Neuronal stem cell (in vitro differentiated cells): Measurements from ENCODE around the gene STAG1.

Source experiments
- DNase-seq: peaks from one replicate; pipeline ENCODE4 v3.0.0-alpha.2; 2013; ENCODE audit warnings: low spot score
- H2AFZ ChIP-seq: one replicate; pipeline ENCODE4 v1.6.1; 2013; ENCODE audit warnings: mild to moderate bottlenecking, low read length, inconsistent platforms
- H2AK5ac ChIP-seq: 2 replicates; pipeline ENCODE4 v1.6.1; 2013; ENCODE audit warnings: low read depth, mild to moderate bottlenecking, inconsistent platforms, low read length, moderate library complexity, mixed read lengths
- H2BK120ac ChIP-seq: 2 replicates; pipeline ENCODE4 v1.6.1; 2013; ENCODE audit warnings: low read depth, mild to moderate bottlenecking, inconsistent platforms, low read length, moderate library complexity, mixed read lengths
- H2BK12ac ChIP-seq: one replicate; pipeline ENCODE4 v1.6.1; 2013; ENCODE audit warnings: low read length, inconsistent platforms
- H2BK15ac ChIP-seq: 2 replicates; pipeline ENCODE4 v1.6.1; 2013; ENCODE audit warnings: mild to moderate bottlenecking, low read length, inconsistent platforms, mixed read lengths
- H2BK5ac ChIP-seq: one replicate; pipeline ENCODE4 v1.6.1; 2013; ENCODE audit warnings: inconsistent platforms, mild to moderate bottlenecking, low read length, moderate library complexity
- H3K14ac ChIP-seq: one replicate; pipeline ENCODE4 v1.6.1; 2013; ENCODE audit warnings: low read length, inconsistent platforms
- H3K18ac ChIP-seq: 2 replicates; pipeline ENCODE4 v1.6.1; 2013; ENCODE audit warnings: low read length, inconsistent platforms
- H3K23ac ChIP-seq: 2 replicates; pipeline ENCODE4 v1.6.1; 2013; ENCODE audit warnings: low read depth, mild to moderate bottlenecking, mixed read lengths, low read length, inconsistent platforms; ENCODE audit not compliant: poor library complexity
- H3K27ac ChIP-seq: replicated peaks from 3 replicates; pipeline ENCODE4 v1.5.1; 2013; ENCODE audit warnings: low read length, inconsistent platforms
- H3K27me3 ChIP-seq, 3 experiments: 2 replicates each; pipeline ENCODE4 v1.6.1; 2013; ENCODE audit warnings: low read length in 3 of 3, mild to moderate bottlenecking in 2 of 3, inconsistent platforms in 1 of 3, low read depth in 1 of 3, mixed read lengths in 1 of 3, moderate library complexity in 1 of 3; ENCODE audit not compliant: control insufficient read depth in 3 of 3, insufficient read depth in 3 of 3
- H3K36me3 ChIP-seq, 2 donors: replicated peaks in 1 of 2; 2 replicates each; pipeline ENCODE4 v1.6.1; 2013; ENCODE audit warnings: low read length in 2 of 2; ENCODE audit not compliant: control insufficient read depth in 2 of 2, insufficient read depth in 2 of 2
- H3K4ac ChIP-seq: 2 replicates; pipeline ENCODE4 v1.6.1; 2013; ENCODE audit warnings: inconsistent platforms, mild to moderate bottlenecking, low read length, moderate library complexity
- H3K4me1 ChIP-seq, 2 donors: 1 replicate in 1 of 2; 2 replicates in 1 of 2; pipeline ENCODE4 v1.6.1; 2013; ENCODE audit warnings: low read length in 2 of 2, low read depth in 1 of 2; ENCODE audit not compliant: control insufficient read depth in 2 of 2, insufficient read depth in 1 of 2
- H3K4me2 ChIP-seq: one replicate; pipeline ENCODE4 v1.6.1; 2013; ENCODE audit warnings: mild to moderate bottlenecking, low read length, inconsistent platforms; ENCODE audit not compliant: insufficient read depth, poor library complexity, severe bottlenecking
- H3K4me3 ChIP-seq, 2 donors: 2 replicates each; pipeline ENCODE4 v1.5.1; 2013; ENCODE audit warnings: low read length in 2 of 2, mild to moderate bottlenecking in 2 of 2, inconsistent platforms in 1 of 2, moderate library complexity in 1 of 2
- H3K79me1 ChIP-seq: one replicate; pipeline ENCODE4 v1.6.1; 2013; ENCODE audit warnings: low read depth, mild to moderate bottlenecking, inconsistent platforms, low read length, moderate library complexity
- H3K9ac ChIP-seq: one replicate; pipeline ENCODE4 v1.6.1; 2013; ENCODE audit warnings: mild to moderate bottlenecking, low read depth, low read length, inconsistent platforms; ENCODE audit not compliant: poor library complexity
- H3K9me3 ChIP-seq, 2 donors: replicated peaks in 1 of 2; 2 replicates each; pipeline versions ENCODE3 to v1.6.1; 2013; ENCODE audit warnings: low read length in 2 of 2, mild to moderate bottlenecking in 2 of 2, inconsistent platforms in 1 of 2, low read depth in 1 of 2, mixed read lengths in 1 of 2, moderate library complexity in 1 of 2; ENCODE audit not compliant: control insufficient read depth in 2 of 2, insufficient read depth in 1 of 2
- H4K8ac ChIP-seq: one replicate; pipeline ENCODE4 v1.6.1; 2013; ENCODE audit warnings: low read depth, mild to moderate bottlenecking, inconsistent platforms, low read length, moderate library complexity
- H4K91ac ChIP-seq: one replicate; pipeline ENCODE4 v1.6.1; 2013; ENCODE audit warnings: low read length, low read depth, mild to moderate bottlenecking, inconsistent platforms; ENCODE audit not compliant: poor library complexity
- WGBS, 2 donors: extraction: QIAGEN DNeasy Blood & Tissue Kit; methylation state at CpG; one replicate each; pipeline ENCODE4 v1.1.7; 2013; ENCODE audit warnings: missing lambda C conversion rate in 2 of 2, mixed read lengths in 1 of 2; ENCODE audit not compliant: insufficient read length in 2 of 2, insufficient replicate concordance in 1 of 2; ENCODE audit errors: extremely low coverage in 2 of 2; 5-methylcytosine and 5-hydroxymethylcytosine counted together

The STAG1 gene

GRCh38 chr3:136329593-136329992 is 422.6 kb downstream of the STAG1 start:
- Histone ChIP-seq H2BK15ac (no peak overlapping the region), H3K4me3 (peak overlapping the region in 1 of 2 donors; percentile 26), H3K79me1 (no peaks in the 10 kb centered on the region), H3K27me3 (no peaks in the 10 kb centered on the region), H4K8ac (no peak overlapping the region), H2AFZ (no peak overlapping the region), H3K4ac (no peak overlapping the region), H3K18ac (no peak overlapping the region), H2BK5ac (no peak overlapping the region), H3K4me1 (no peaks in the 10 kb centered on the region), H2AK5ac (no peak overlapping the region), H3K14ac (no peak overlapping the region), H3K9me3 (no peaks in the 10 kb centered on the region), H4K91ac (no peak overlapping the region), H3K23ac (no peak overlapping the region), H2BK12ac (no peak overlapping the region), H3K36me3 (peaks cover 30 to 76% of the 10 kb centered on the region in 2 donors), H3K4me2 (no peak overlapping the region), H3K9ac (no peak overlapping the region), H2BK120ac (no peak overlapping the region), H3K27ac (no peak overlapping the region)
- WGBS, 2 donors, result no CpG with 5 or more reads among the region's 5 CpGs
- no peak for DNase-seq

GRCh38 chr3:136327671-136328070 is 424.5 kb downstream of the STAG1 start:
- peaks cover 23 to 57% of the 10 kb centered on the region in 2 donors for H3K36me3 ChIP-seq
- H2BK120ac ChIP-seq, result no peak overlapping the region
- no peak overlapping the region for H4K91ac ChIP-seq
- H3K4ac ChIP-seq, result no peak overlapping the region
- no peak overlapping the region for H3K27ac ChIP-seq
- no CpG with 5 or more reads among the region's 5 CpGs for WGBS, 2 donors
- H3K4me1 ChIP-seq, result no peaks in the 10 kb centered on the region
- no peak overlapping the region for H2BK12ac ChIP-seq
- no peak overlapping the region for H2AK5ac ChIP-seq
- H3K18ac ChIP-seq, result no peak overlapping the region
- H2AFZ ChIP-seq, result no peak overlapping the region
- H2BK5ac ChIP-seq, result no peak overlapping the region
- H2BK15ac ChIP-seq, result no peak overlapping the region
- H3K14ac ChIP-seq, result no peak overlapping the region
- no peak overlapping the region for H4K8ac ChIP-seq
- peaks cover 1% of the 10 kb centered on the region for H3K79me1 ChIP-seq
- H3K4me2 ChIP-seq, result no peak overlapping the region
- no peak overlapping the region for H3K9ac ChIP-seq
- H3K23ac ChIP-seq, result no peak overlapping the region
- no peak for DNase-seq
- peaks cover 1 to 14% of the 10 kb centered on the region in 2 donors for H3K9me3 ChIP-seq
- no peaks in the 10 kb centered on the region for H3K27me3 ChIP-seq
- no peak overlapping the region for H3K4me3 ChIP-seq

GRCh38 chr3:136326316-136326715 is 425.9 kb downstream of the STAG1 start:
- H3K9ac ChIP-seq, result no peak overlapping the region
- H2BK120ac ChIP-seq, result no peak overlapping the region
- DNase-seq, result no peak
- no peak overlapping the region for H4K8ac ChIP-seq
- no peaks in the 10 kb centered on the region for H3K4me1 ChIP-seq
- no CpG with 5 or more reads among the region's 5 CpGs for WGBS, 2 donors
- H3K9me3 ChIP-seq, result peaks cover 1 to 27% of the 10 kb centered on the region in 2 donors
- no peak overlapping the region for H3K27ac ChIP-seq
- H3K79me1 ChIP-seq, result peaks cover 1% of the 10 kb centered on the region
- H4K91ac ChIP-seq, result no peak overlapping the region
- no peaks in the 10 kb centered on the region for H3K27me3 ChIP-seq
- H2BK15ac ChIP-seq, result no peak overlapping the region
- no peak overlapping the region for H3K4me3 ChIP-seq
- H3K23ac ChIP-seq, result no peak overlapping the region
- H3K14ac ChIP-seq, result no peak overlapping the region
- H2BK5ac ChIP-seq, result no peak overlapping the region
- H3K18ac ChIP-seq, result no peak overlapping the region
- H3K4me2 ChIP-seq, result no peak overlapping the region
- peaks cover 25 to 52% of the 10 kb centered on the region in 2 donors for H3K36me3 ChIP-seq
- H2AFZ ChIP-seq, result no peak overlapping the region
- H2BK12ac ChIP-seq, result no peak overlapping the region
- H2AK5ac ChIP-seq, result no peak overlapping the region
- H3K4ac ChIP-seq, result no peak overlapping the region

GRCh38 chr3:136311968-136312367 is 440.2 kb downstream of the STAG1 start:
- H2BK15ac ChIP-seq, result no peak overlapping the region
- no peaks in the 10 kb centered on the region for H3K9me3 ChIP-seq
- no peak overlapping the region for H3K4me2 ChIP-seq
- H2AFZ ChIP-seq, result no peak overlapping the region
- H3K9ac ChIP-seq, result no peak overlapping the region
- H3K36me3 ChIP-seq, result peaks cover 0 to 27% of the 10 kb centered on the region in 2 donors
- no peak overlapping the region for H3K23ac ChIP-seq
- H2BK12ac ChIP-seq, result no peak overlapping the region
- H3K18ac ChIP-seq, result no peak overlapping the region
- no peak overlapping the region for H3K4me3 ChIP-seq
- no peak overlapping the region for H3K4ac ChIP-seq
- whole genome bisulfite sequencing, 2 donors, result no CpG with 5 or more reads among the region's 5 CpGs
- H4K91ac ChIP-seq, result no peak overlapping the region
- no peaks in the 10 kb centered on the region for H3K27me3 ChIP-seq
- no peak overlapping the region for H2BK5ac ChIP-seq
- H2AK5ac ChIP-seq, result no peak overlapping the region
- no peak overlapping the region for H3K14ac ChIP-seq
- H3K4me1 ChIP-seq, result no peaks in the 10 kb centered on the region
- no peak for DNase-seq
- no peaks in the 10 kb centered on the region for H3K79me1 ChIP-seq
- no peak overlapping the region for H3K27ac ChIP-seq
- no peak overlapping the region for H4K8ac ChIP-seq
- H2BK120ac ChIP-seq, result no peak overlapping the region
